ENCODE measurements around the gene PADI2.

DNA sequence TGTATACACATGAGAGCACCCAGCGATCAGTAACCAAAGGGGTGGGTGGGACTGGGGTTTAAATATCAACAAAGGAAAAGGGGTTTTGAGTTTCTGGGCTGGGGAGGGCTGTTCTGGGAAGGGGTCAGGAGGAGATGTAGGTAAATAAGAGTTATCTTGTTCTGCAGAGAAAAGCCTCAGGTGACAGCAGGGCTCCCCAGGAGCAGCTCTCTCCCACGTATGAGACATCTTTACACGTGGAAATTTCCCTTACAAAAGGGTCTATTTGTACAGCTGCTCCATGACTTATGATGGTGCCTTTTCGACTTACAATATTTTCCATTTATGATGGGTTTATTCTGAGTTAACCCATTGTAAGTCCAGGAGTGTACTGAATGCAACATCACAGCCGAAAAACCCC is 16.3 kb upstream of the PADI2 start:
- TF ChIP-seq, protein P1, sequence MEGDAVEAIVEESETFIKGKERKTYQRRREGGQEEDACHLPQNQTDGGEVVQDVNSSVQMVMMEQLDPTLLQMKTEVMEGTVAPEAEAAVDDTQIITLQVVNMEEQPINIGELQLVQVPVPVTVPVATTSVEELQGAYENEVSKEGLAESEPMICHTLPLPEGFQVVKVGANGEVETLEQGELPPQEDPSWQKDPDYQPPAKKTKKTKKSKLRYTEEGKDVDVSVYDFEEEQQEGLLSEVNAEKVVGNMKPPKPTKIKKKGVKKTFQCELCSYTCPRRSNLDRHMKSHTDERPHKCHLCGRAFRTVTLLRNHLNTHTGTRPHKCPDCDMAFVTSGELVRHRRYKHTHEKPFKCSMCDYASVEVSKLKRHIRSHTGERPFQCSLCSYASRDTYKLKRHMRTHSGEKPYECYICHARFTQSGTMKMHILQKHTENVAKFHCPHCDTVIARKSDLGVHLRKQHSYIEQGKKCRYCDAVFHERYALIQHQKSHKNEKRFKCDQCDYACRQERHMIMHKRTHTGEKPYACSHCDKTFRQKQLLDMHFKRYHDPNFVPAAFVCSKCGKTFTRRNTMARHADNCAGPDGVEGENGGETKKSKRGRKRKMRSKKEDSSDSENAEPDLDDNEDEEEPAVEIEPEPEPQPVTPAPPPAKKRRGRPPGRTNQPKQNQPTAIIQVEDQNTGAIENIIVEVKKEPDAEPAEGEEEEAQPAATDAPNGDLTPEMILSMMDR (IDR thresholded peaks at IDR 0.05), result no peak
- no peak for TF ChIP-seq POLR2A (IDR thresholded peaks at IDR 0.05)
